IPS-15b (cell line): ENCODE measurements around the gene SLC26A4.

ENCODE experiments used
- H3K27me3 ChIP-seq: one replicate; pipeline ENCODE4 v1.6.1; 2013; ENCODE audit warnings: low read length; ENCODE audit not compliant: control insufficient read depth, insufficient read depth
- H3K36me3 ChIP-seq: one replicate; pipeline ENCODE4 v1.6.1; 2013; ENCODE audit warnings: low read length; ENCODE audit not compliant: control insufficient read depth, insufficient read depth
- H3K4me1 ChIP-seq: one replicate; pipeline ENCODE4 v1.6.1; 2013; ENCODE audit warnings: mild to moderate bottlenecking, low read length; ENCODE audit not compliant: control insufficient read depth, insufficient read depth
- H3K4me3 ChIP-seq: one replicate; pipeline ENCODE4 v1.5.1; 2013; ENCODE audit warnings: low read depth, low read length
- H3K9ac ChIP-seq: one replicate; pipeline ENCODE4 v1.6.1; 2013; ENCODE audit warnings: low read depth, mild to moderate bottlenecking, low read length
- H3K9me3 ChIP-seq: one replicate; pipeline ENCODE4 v1.6.1; 2013; ENCODE audit warnings: mild to moderate bottlenecking, low read length; ENCODE audit not compliant: control insufficient read depth, insufficient read depth

The SLC26A4 gene

DNA sequence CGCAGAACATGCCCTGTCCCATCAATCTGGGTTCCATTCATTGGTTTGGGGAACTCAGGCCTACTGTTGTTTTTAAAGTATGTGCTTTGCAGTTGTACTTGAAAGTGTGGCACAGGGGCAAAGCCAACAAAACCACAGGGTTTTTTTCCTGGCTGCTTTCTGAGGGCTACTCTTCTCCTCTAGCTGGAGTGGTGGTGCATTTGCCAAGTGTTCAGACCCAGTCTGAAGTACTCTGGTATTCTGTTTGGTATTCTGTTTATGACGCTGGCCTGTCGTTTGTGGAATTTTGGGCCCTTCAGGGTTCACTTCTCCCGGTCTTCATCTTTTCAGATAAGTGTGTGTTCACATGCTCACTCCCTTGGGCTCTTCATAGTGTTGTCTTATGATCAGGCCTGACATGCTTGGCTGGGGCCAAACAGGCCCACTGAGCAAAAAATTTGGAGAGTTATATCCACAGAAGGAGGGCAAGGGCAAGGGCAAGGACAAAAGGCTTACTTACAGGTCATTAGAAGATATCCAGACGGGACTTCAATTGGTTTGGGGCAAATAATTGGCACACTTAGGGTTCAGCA lies 26.3 kb downstream of the SLC26A4 start:
- H3K9ac ChIP-seq = no peak overlapping the region
- no peaks in the 10 kb centered on the region for H3K27me3 ChIP-seq
- H3K4me3 ChIP-seq = no peak overlapping the region
- no peaks in the 10 kb centered on the region for H3K4me1 ChIP-seq
- no peaks in the 10 kb centered on the region for H3K9me3 ChIP-seq
- H3K36me3 ChIP-seq = no peaks in the 10 kb centered on the region

- Histone ChIP-seq H3K4me1 (no peaks in the 10 kb centered on the region), H3K9me3 (no peaks in the 10 kb centered on the region), H3K27me3 (no peaks in the 10 kb centered on the region), H3K4me3 (no peak overlapping the region), H3K36me3 (no peaks in the 10 kb centered on the region), H3K9ac (no peak overlapping the region)
Observed at GRCh38 chr7:107687656-107688055, 27.0 kb downstream of the SLC26A4 start.

DNA sequence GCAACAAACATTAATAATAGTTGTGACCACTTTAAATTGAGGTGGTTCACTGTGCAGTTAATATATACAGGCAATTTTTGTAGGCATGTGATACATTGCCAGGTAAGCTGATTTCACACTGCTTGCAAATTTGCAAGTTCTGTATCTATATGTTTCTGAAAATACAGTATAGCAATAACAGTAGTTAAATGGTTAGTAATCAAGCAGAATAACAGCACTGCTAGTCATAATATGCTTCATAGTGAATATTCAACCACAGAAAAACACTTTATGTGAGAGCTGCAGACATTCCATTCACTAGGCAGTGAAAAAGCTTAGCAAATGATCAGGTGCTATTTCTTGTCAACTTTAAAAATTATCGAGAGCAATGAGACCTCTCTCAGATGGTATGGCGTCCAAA lies 28.9 kb downstream of the SLC26A4 start:
- no peaks in the 10 kb centered on the region for H3K9me3 ChIP-seq
- no peak overlapping the region for H3K9ac ChIP-seq
- H3K4me3 ChIP-seq = no peak overlapping the region
- H3K4me1 ChIP-seq = no peaks in the 10 kb centered on the region
- no peaks in the 10 kb centered on the region for H3K36me3 ChIP-seq
- no peaks in the 10 kb centered on the region for H3K27me3 ChIP-seq

- H3K4me1 ChIP-seq = no peaks in the 10 kb centered on the region
- H3K27me3 ChIP-seq = no peaks in the 10 kb centered on the region
- H3K4me3 ChIP-seq = no peak overlapping the region
- no peaks in the 10 kb centered on the region for H3K36me3 ChIP-seq
- H3K9ac ChIP-seq = no peak overlapping the region
- no peaks in the 10 kb centered on the region for H3K9me3 ChIP-seq
Observed at GRCh38 chr7:107690084-107690483, 29.5 kb downstream of the SLC26A4 start.

DNA sequence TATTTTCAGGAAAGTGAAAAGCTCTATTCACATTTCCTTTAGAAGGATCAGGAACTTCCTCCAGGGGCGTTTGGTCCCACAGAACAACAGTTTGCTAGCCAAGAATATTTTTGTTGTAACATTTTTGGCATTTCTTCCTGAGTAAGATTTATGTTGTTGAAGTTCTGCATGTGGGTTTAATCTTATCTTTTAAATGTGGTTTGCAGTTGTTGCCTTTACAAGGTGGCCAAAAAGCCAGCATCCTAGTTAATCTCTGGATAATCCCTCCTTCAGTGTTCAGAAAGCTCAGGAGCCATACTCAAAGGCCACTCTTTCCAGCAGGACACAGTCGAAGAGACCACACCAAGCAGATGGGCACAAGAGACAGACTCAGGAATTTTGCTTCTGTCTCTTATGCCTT lies 30.0 kb downstream of the SLC26A4 start:
- no peaks in the 10 kb centered on the region for H3K36me3 ChIP-seq
- H3K4me1 ChIP-seq = no peaks in the 10 kb centered on the region
- no peaks in the 10 kb centered on the region for H3K9me3 ChIP-seq
- H3K4me3 ChIP-seq = no peak overlapping the region
- H3K9ac ChIP-seq = no peak overlapping the region
- H3K27me3 ChIP-seq = no peaks in the 10 kb centered on the region

GRCh38 chr7:107691716-107692115 lies 31.1 kb downstream of the SLC26A4 start:
- Histone ChIP-seq H3K9ac (no peak overlapping the region), H3K9me3 (no peaks in the 10 kb centered on the region), H3K4me3 (no peak overlapping the region), H3K36me3 (no peaks in the 10 kb centered on the region), H3K27me3 (no peaks in the 10 kb centered on the region), H3K4me1 (no peaks in the 10 kb centered on the region)

DNA sequence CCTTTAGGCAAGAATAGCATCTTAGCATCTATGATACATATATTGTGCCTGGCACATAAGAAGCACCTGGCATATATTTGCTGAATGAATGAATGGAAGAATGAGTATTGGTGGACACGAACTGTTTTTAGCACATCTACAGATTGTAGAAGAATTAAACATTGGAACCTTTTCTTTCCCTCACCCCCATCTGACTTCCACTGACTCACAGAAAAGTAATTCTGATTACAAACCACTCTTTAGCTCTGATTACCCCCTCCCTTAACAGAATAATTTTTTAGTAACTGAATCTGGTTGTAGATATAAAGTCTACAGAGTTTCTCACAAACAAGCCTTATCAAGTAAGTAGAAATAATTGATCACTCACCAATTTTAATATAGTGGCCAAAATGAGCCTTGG lies 31.9 kb downstream of the SLC26A4 start:
- Histone ChIP-seq H3K4me3 (no peak overlapping the region), H3K36me3 (no peaks in the 10 kb centered on the region), H3K9me3 (no peaks in the 10 kb centered on the region), H3K4me1 (no peaks in the 10 kb centered on the region), H3K9ac (no peak overlapping the region), H3K27me3 (no peaks in the 10 kb centered on the region)

- Histone ChIP-seq H3K9me3 (no peaks in the 10 kb centered on the region), H3K4me1 (no peaks in the 10 kb centered on the region), H3K9ac (no peak overlapping the region), H3K36me3 (no peaks in the 10 kb centered on the region), H3K4me3 (no peak overlapping the region), H3K27me3 (no peaks in the 10 kb centered on the region)
Observed at GRCh38 chr7:107693396-107693795, 32.8 kb downstream of the SLC26A4 start.

GRCh38 chr7:107694386-107694785 lies 33.8 kb downstream of the SLC26A4 start:
- no peaks in the 10 kb centered on the region for H3K4me1 ChIP-seq
- H3K4me3 ChIP-seq = no peak overlapping the region
- H3K9me3 ChIP-seq = no peaks in the 10 kb centered on the region
- H3K27me3 ChIP-seq = no peaks in the 10 kb centered on the region
- no peak overlapping the region for H3K9ac ChIP-seq
- no peaks in the 10 kb centered on the region for H3K36me3 ChIP-seq

DNA sequence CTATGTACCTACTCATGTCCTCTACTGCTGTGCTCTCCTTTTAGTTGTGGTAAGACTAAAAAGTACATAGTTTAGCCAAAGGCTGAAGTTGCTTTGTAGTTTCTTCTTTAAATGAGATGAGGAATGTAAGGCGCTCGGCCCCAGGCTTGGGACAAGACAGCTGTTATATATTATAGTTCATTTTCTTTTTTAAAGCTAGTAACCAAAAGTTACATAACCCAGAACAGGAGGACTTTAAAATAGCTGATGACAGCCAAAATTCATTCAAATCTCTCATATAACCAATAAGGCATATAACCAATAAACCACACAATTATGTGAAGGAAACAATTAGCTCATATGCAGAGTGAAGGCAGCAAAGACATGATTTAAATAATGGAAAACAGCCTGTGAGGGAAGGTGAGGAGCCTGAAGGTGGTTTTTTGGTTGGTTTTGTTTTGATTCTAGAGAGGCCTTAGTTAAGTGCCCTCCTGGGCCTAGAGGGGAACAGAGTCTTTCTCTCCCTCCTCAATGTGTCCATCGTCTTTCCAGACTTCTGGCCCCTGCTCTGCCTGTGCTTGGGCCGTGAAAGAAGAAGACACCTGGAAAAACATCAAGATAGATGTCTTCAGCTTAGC lies 35.8 kb downstream of the SLC26A4 start:
- no peaks in the 10 kb centered on the region for H3K36me3 ChIP-seq
- no peaks in the 10 kb centered on the region for H3K4me1 ChIP-seq
- H3K4me3 ChIP-seq = no peak overlapping the region
- no peaks in the 10 kb centered on the region for H3K27me3 ChIP-seq
- no peak overlapping the region for H3K9ac ChIP-seq
- H3K9me3 ChIP-seq = no peaks in the 10 kb centered on the region

GRCh38 chr7:107697321-107698049 lies 36.9 kb downstream of the SLC26A4 start:
- H3K4me3 ChIP-seq = no peak overlapping the region
- no peaks in the 10 kb centered on the region for H3K36me3 ChIP-seq
- H3K9me3 ChIP-seq = no peaks in the 10 kb centered on the region
- no peak overlapping the region for H3K9ac ChIP-seq
- H3K27me3 ChIP-seq = no peaks in the 10 kb centered on the region
- no peaks in the 10 kb centered on the region for H3K4me1 ChIP-seq

DNA sequence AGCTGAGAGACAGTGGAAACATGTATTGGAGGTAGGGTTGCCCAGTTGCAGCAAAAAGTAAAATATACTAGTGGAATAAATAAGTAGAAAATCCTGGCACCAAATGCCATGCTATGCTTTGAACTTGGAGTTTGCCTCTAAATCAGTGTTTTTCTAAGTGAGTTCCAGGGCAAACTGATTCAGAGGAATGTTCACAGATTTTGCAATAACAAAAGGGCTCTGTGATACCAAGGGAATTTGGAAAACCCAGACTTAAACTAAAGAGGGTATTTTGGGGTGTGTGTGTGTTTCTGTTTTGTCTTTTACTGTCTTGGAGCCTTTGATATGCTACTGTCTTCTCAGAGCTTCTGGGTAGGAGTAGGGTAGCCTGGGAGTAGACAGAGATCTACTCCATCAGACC lies 39.9 kb downstream of the SLC26A4 start:
- Histone ChIP-seq H3K4me1 (no peaks in the 10 kb centered on the region), H3K27me3 (no peaks in the 10 kb centered on the region), H3K36me3 (no peaks in the 10 kb centered on the region), H3K9ac (no peak overlapping the region), H3K4me3 (no peak overlapping the region), H3K9me3 (no peaks in the 10 kb centered on the region)
